GM18909 (cell line): Measurements from ENCODE around the gene KIRREL3.

Source experiments
- ATAC-seq: cut with Tn5 transposase; IDR thresholded peaks from one replicate; pipeline ENCODE4 v1.9.1; 2021; ENCODE audit warnings: mild to moderate bottlenecking; ENCODE audit not compliant: unreplicated experiment, poor library complexity

KIRREL3 gene

GRCh38 chr11:126754591-126755426 lies 245.8 kb downstream of the KIRREL3 start:
- no peak for ATAC-seq

GRCh38 chr11:126753990-126754389 lies 246.6 kb downstream of the KIRREL3 start:
- no peak for ATAC-seq

GRCh38 chr11:126751242-126751641 lies 249.3 kb downstream of the KIRREL3 start:
- ATAC-seq = no peak

- ATAC-seq = no peak
These were observed 251.8 kb downstream of the KIRREL3 start for GRCh38 chr11:126748793-126749192.

DNA sequence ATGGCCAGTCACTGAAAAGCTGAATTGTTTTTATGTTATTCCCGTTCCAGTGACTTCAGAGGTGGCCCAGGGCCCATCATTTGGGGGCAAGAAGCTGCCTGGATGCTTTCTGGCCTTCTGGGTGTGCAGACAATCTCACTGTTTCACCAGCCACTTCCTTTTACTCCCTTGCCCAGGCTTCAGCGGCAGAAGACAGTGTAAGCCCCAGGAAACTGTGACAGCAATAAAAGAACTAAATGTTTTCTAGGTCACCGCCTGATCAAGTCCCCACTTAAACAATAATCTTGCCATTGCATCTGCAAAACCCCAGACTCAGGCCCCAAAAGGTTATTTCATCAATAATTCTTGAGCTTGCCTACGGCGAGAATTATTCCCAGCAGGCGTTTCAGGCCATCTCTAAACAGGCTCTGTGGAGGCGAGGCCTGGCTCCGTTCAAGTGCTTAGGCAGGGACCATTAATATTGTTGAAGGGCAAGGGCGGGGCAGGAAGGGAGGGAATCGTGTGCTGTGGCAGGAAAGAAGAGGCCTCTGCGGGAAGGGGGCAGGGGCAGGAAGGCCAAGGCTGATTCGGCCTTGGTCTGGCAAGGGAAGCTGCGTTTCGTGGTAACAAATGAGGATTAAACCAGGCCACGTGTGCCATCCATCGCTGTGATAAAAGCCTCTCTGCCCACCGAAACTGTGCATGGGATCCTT lies 252.3 kb downstream of the KIRREL3 start:
- ATAC-seq = no peak

- ATAC-seq = no peak
These were observed 253.3 kb downstream of the KIRREL3 start for GRCh38 chr11:126747315-126747714.

DNA sequence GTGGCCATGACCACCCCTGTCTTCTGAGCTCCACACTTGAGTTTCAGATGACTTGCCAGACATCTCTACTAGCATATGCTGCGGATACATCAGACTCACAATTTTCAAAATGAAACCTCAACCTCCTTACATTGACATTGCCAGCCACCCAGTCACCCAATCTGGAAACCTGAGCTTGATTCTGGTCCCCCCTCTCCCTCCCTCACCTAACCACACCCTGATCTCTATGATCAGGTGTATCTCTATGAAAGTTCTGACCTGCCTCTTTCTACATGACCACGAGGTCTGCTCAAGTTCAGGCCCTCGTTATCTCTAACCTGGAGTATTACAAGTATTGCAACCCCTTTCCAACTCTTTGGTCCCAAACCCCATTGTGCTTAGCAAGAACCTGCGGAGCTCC lies 254.1 kb downstream of the KIRREL3 start:
- no peak for ATAC-seq

DNA sequence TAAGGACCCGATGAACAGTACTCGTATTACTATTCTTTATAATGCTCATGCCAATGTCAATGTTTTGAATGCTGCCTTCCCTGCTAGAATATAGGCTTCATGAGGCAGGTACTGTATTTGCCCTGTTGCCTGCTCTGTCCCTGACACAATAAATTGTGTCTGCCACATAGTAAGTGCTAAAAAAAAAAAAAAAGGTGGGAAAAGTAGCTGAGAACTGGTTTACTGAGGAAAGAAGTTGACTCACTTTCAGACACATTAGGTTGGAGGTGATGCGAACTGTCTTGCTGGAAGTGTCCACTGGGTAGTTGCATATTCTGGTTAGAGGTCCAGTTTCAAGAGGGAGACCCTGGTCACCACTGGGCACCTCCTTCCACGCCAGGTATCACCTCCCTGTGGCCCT lies 255.9 kb downstream of the KIRREL3 start:
- ATAC-seq = no peak

DNA sequence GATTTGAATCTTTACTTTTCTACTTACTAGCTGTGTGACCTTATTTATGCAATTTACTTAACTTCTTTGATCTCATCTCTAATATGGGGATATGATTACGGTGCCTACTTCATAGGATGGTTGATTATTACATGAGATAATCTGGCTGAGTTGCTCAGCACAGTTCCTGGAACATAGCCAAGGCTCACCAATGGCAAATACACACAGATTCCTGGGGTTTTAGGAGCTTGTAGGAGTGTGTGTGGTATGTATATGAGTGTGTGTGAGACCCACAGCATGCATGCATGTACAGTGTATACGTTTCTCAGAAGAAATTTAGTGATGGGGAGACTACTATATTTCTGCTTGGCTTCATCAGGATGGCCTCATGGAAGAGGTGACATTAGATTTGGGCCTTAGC lies 256.9 kb downstream of the KIRREL3 start:
- no peak for ATAC-seq

- ATAC-seq = no peak
These were observed 258.0 kb downstream of the KIRREL3 start for GRCh38 chr11:126742582-126742981.

GRCh38 chr11:126740846-126741245 lies 259.7 kb downstream of the KIRREL3 start:
- no peak for ATAC-seq

GRCh38 chr11:126739499-126740145 lies 260.9 kb downstream of the KIRREL3 start:
- no peak for ATAC-seq

- ATAC-seq = no peak
These were observed 262.1 kb downstream of the KIRREL3 start for GRCh38 chr11:126738295-126739031.

GRCh38 chr11:126736682-126737572 lies 263.6 kb downstream of the KIRREL3 start:
- ATAC-seq = no peak

- no peak for ATAC-seq
These were observed 265.8 kb downstream of the KIRREL3 start for GRCh38 chr11:126734752-126735151.

- ATAC-seq = no peak
These were observed 266.9 kb downstream of the KIRREL3 start for GRCh38 chr11:126733685-126734084.

- ATAC-seq = peak; percentile 61
These were observed 267.6 kb downstream of the KIRREL3 start for GRCh38 chr11:126732981-126733380.

GRCh38 chr11:126731576-126732142 lies 268.9 kb downstream of the KIRREL3 start:
- no peak for ATAC-seq

- ATAC-seq = no peak
These were observed 273.2 kb downstream of the KIRREL3 start for GRCh38 chr11:126727381-126727780.
